Measurements from ENCODE around the gene CLDN20.
A peak's percentile ranks its signal among the peaks of the same experiment; 100 is the strongest.
"Not testable (repeated sequence)": the region's sequence is repeated elsewhere in the genome, so short reads cannot be mapped to it uniquely, and the experiment has no call there.

Gene CLDN20

GRCh38 chr6:155268088-155268867, 4.5 kb downstream of the CLDN20 start:
- DNase-seq: not testable (repeated sequence)

- no peak for DNase-seq
These were observed 6.0 kb downstream of the CLDN20 start for GRCh38 chr6:155269765-155270164.

- peak in 3 of 58 donors; percentile 16 to 43 (median 23) for DNase-seq
These were observed 6.8 kb downstream of the CLDN20 start for GRCh38 chr6:155270561-155271091.

- DNase-seq: no peak
These were observed 7.3 kb downstream of the CLDN20 start for GRCh38 chr6:155271145-155271544.

DNA sequence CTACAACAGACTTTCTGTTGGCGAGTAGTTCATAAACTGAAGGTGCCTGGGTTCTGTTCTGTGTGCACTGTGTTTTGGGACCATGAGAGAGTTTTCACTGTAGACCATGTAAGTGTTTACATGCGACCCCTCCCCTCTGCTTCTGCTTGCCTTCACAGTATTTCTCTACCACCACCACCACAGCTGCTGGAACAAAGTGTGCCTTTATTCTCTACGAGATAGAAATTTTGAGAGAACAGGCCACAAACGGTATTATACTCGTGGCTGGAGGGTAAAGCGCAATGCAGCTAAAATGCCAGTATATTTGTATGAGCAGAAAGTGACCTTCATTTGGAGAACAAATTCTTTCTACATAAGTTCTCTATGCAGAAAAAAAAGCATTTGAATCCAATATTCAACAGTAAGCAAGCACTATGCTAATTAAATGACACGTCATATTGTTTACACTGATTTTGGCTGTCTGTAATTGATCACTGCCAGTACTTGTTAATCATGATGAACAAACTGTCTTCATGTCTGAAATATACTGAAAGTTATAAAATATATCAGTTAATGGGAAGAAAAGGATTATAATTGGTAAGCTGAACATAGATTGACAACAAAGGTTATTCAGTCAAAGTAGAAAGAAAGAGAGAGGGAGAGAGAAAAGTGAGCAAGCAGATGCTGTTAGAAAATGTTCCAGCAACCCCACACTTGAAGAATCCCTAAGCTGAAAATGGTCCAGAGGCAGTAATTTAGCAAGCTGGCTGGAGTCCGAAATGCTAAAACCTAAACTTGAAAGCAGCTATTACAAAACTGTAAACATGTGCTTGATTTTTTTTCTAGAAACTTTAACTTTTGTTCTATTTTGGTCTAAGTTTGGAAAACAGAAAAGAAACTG, 8.8 kb downstream of the CLDN20 start:
- peak in 7 of 58 donors; percentile 15 to 55 (median 35) for DNase-seq

GRCh38 chr6:155273431-155273830, 9.6 kb downstream of the CLDN20 start:
- no peak for DNase-seq

- DNase-seq: no peak
These were observed 10.3 kb downstream of the CLDN20 start for GRCh38 chr6:155274106-155274505.

DNA sequence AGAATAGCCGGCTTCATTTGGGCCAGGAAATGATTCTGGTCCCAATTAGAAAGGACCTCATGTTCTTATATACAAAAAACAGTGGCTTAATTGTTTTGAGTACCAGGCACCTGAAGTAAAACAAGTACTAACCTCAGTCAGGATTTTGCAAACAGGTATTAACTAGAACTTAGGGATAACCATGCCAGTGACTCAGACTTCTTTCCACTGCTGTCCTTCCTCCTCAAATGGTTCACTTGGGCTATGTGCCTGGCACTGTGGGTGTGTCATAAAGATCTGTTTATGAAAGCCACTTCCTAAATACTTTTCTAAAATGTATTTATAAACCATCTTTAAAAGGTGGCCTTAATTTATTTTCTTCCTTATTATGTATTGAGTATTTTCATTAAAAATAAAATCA, 10.7 kb downstream of the CLDN20 start:
- DNase-seq: no peak

GRCh38 chr6:155275808-155276480, 12.1 kb downstream of the CLDN20 start:
- DNase-seq: peak in 18 of 58 donors; percentile 20 to 62 (median 36)

DNA sequence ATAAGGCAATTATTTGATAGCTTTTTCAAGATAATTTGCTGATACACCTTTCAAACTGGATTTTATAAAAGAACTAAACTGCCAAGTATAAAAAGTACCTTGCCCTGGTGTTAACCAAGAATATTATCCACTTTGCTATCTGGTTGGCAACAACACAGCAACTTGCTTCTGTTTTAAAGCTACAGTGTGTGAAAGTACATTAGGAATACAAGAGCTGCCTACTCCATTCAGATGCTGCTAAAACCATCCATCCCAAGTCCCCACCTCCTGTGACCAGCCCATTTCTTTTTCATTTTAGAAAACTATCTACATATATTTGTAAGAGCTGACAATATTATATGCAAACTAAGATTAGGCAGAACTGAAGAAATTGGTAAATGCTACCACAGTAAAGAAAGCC, 12.8 kb downstream of the CLDN20 start:
- DNase-seq: no peak

DNA sequence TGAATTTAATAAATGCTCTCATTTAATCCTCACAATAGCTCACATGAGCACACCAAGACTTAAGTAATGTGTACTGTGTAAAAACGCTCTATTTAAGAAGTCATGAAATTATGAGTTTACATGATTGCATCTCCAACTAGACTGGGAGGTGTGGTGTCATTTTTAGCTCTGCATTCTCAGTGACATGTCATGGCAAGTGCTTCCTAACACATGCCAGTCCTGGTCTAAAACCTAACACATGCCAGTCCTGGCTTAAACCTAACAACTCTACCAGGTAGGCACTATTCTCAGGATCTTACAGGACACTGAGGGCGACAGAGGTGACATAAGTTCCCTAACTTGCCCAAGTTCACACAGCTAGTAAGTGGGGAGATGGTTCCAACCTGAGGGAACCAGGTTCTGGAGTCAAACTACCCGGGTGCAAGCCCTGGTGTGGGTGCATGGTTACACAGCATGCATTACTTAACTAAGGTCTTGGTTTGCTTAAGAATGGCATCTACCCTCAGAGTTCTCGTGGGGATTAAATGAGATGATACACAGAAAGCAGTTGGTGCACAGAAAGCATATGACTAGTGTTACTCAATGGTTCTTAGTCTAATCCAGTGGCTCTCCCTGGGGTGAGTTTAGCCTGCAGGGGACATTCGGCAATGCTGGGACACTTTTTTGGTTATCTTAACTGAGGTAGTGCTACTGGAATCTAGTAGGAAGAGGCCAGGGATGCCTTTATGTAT, 14.7 kb downstream of the CLDN20 start:
- no peak for DNase-seq

GRCh38 chr6:155284775-155285174, 21.0 kb downstream of the CLDN20 start:
- DNase-seq: no peak

DNA sequence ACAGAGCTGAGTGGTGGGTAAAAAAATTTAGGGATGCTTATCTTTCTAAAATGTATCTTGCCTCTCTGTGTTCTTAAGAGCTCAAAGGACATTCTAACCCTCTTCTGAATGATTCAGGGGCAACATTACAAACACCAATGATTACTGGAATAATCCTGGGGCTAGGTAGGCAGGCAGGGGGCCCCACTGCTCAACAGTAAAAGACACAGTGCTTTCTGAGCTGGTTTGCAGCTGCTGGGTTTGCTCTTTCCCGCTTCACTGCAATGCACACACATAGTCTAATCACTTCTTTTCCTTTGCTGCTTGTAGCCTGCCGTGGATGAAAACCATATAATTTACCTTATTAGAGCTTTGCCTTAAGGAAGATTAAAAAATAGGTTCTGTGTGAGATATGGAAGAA, 23.9 kb downstream of the CLDN20 start:
- no peak for DNase-seq

DNA sequence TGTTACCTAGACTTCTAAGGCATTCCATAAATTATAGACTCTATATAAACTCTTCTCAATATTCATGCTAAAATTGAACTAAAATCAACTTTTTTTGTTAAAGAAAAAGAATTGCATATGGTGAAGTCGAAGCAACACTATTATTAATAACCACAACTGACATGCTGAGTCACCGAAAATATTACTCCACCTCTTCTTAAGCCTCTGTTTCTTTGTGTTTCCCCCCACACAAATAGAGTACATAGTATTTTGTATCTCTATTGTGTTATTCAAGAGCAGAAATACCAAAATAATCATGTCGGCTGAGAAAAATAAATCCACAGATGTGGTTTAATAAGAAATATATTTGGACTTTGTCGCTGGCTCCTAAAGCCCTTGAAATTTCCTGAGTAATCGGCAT, 26.7 kb downstream of the CLDN20 start:
- no peak for DNase-seq

DNA sequence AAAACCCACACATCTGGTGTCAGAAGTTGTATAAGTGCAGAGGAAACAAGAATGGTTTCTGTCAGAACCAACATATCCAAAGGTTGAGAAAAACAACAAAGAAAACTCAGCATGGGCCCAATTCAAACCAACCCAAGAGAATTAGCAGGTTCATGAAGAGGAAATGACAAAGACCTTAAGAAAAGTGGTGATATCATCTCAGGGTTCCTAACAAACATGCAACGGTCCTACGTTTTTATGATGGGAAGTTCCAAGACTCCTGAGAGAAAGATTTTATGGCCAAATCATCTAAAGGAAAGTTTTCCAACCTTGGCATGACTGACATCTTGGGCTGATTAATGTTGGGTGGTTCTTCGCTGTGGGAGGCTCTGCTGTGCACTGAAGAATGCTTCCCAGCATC, 27.5 kb downstream of the CLDN20 start:
- DNase-seq: no peak

GRCh38 chr6:155292711-155293110, 28.9 kb downstream of the CLDN20 start:
- no peak for DNase-seq

- no peak for DNase-seq
These were observed 33.9 kb downstream of the CLDN20 start for GRCh38 chr6:155297669-155298068.

DNA sequence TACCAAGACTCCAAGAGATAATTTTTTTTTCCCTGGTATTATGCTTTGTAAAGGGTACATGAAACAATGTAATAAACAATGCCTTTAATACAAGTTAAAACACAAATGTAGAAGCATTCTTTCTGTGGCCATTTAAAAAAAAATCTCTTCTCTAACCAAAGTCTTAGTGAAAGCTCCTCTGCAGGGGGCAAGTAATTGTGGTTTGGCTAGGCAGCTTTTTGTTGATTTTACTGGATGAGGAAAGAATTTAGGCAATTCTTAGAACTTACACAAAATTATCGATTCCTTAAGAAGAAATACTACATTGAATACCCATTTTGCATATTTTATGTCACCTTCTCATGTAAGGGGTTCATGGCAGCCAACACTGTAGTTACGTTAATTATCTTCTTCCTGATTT, 38.1 kb downstream of the CLDN20 start:
- DNase-seq: no peak

GRCh38 chr6:155303361-155303870, 39.6 kb downstream of the CLDN20 start:
- no peak for DNase-seq

- DNase-seq: no peak
These were observed 43.1 kb downstream of the CLDN20 start for GRCh38 chr6:155306958-155307357.

GRCh38 chr6:155309150-155309549, 45.3 kb downstream of the CLDN20 start:
- no peak for DNase-seq

Data from anterior cingulate cortex (tissue), 58 donors.